Gastroesophageal sphincter (tissue), 4 donors: Measurements from ENCODE around the gene C20orf141. TPM values are rescaled to one million over a fixed set of nuclear protein-coding genes. Genes with fewer than 3 reads are reported as not detected.

Experiments used
- ATAC-seq: fragments of 150-250 bp; one replicate; pipeline ENCODE4 v1.9.1; 2016; ENCODE audit warnings: mild to moderate bottlenecking, moderate library complexity
- H3K27ac ChIP-seq, 4 donors: fragments of 200-600 bp; sonication (generic) in 3 of 4; 1 replicate in 3 of 4; 2 replicates in 1 of 4; pipeline ENCODE4 v1.5.1; 2016 to 2019
- H3K27me3 ChIP-seq: fragments of 200-600 bp; sonication (generic); one replicate; pipeline ENCODE4 v1.5.1; 2019
- H3K36me3 ChIP-seq, 2 donors: fragments of 200-600 bp; sonication (generic); one replicate each; pipeline ENCODE4 v1.5.1; 2019; ENCODE audit warnings: control low read depth in 1 of 2
- H3K4me1 ChIP-seq, 3 donors: fragments of 200-600 bp; sonication (generic); 1 replicate in 2 of 3; 2 replicates in 1 of 3; pipeline ENCODE4 v1.5.1; 2016 to 2019; ENCODE audit warnings: control low read depth in 2 of 3
- H3K4me3 ChIP-seq, 2 donors: fragments of 200-600 bp; sonication (generic); one replicate each; pipeline ENCODE4 v1.5.1; 2019; ENCODE audit warnings: mild to moderate bottlenecking in 1 of 2, moderate library complexity in 1 of 2
- H3K9me3 ChIP-seq, 3 donors: fragments of 200-600 bp; sonication (generic); one replicate each; pipeline ENCODE4 v1.5.1; 2017 to 2019; ENCODE audit warnings: control low read depth in 2 of 3
- CTCF ChIP-seq, 4 experiments: fragments of 200-600 bp in 2 of 4; fragments of 450-650 bp in 2 of 4; sonication (generic) in 1 of 4; IDR thresholded peaks; one replicate each; pipeline ENCODE4 v1.5.1; 2017 to 2019; ENCODE audit warnings: antibody characterized with exemption in 4 of 4, mild to moderate bottlenecking in 2 of 4, moderate library complexity in 2 of 4
- EP300 ChIP-seq: sonication (generic); formaldehyde crosslinking; IDR thresholded peaks from one replicate; pipeline ENCODE4 v1.6.1; 2017; ENCODE audit warnings: antibody characterized with exemption, mild to moderate bottlenecking
- POLR2A ChIP-seq, 2 donors: fragments of 450-650 bp; IDR thresholded peaks; one replicate each; pipeline ENCODE4 v1.6.1; 2017; ENCODE audit warnings: antibody characterized with exemption in 2 of 2, mild to moderate bottlenecking in 2 of 2, moderate library complexity in 1 of 2
- POLR2AphosphoS5 ChIP-seq: sonication (generic); formaldehyde crosslinking; IDR thresholded peaks from one replicate; pipeline ENCODE4 v1.6.1; 2017; ENCODE audit warnings: antibody characterized with exemption
- WGBS, 2 donors: methylation state at CpG; one replicate each; pipeline ENCODE4 v1.1.5; 2018; ENCODE audit warnings: low coverage in 1 of 2; 5-methylcytosine and 5-hydroxymethylcytosine counted together
- total RNA-seq, 4 donors: library from RNA; depleted of rRNA; stranded (reverse); fragments of >200 nt; gene quantifications; one replicate each; pipeline ENCODE4 v1.1.0, GENCODE V29; 2016

C20orf141 gene
- total RNA-seq, 4 donors from 2014 or later, result not detected

- peaks cover 0 to 11% (median 0%) of the 10 kb centered on the region in 3 donors for H3K9me3 ChIP-seq
- 86% methylated on average over 2 of the region's 20 CpGs; no CpG with 5 or more reads in 1 of the 2 donors for WGBS, 2 donors
- H3K27ac ChIP-seq, result no peak overlapping the region
- H3K36me3 ChIP-seq, result no peaks in the 10 kb centered on the region
- no peak for ATAC-seq
- no peak overlapping the region for H3K4me3 ChIP-seq
- TF ChIP-seq EP300 (no peak), CTCF (IDR thresholded peaks at IDR 0.05) (no peak), POLR2AphosphoS5 (no peak), POLR2A (IDR thresholded peaks at IDR 0.05) (no peak)
- peaks cover 78% of the 10 kb centered on the region for H3K27me3 ChIP-seq
- H3K4me1 ChIP-seq, result peaks cover 0 to 15% (median 0%) of the 10 kb centered on the region in 3 donors
These were observed 2.0 kb downstream of the C20orf141 start for GRCh38 chr20:2816583-2817340.

GRCh38 chr20:2817341-2817726 lies 2.5 kb downstream of the C20orf141 start:
- TF ChIP-seq POLR2AphosphoS5 (no peak), POLR2A (IDR thresholded peaks at IDR 0.05) (no peak), EP300 (no peak), CTCF (IDR thresholded peaks at IDR 0.05) (no peak)
- no peaks in the 10 kb centered on the region for H3K36me3 ChIP-seq
- no peak overlapping the region for H3K4me3 ChIP-seq
- peaks cover 0 to 5% (median 0%) of the 10 kb centered on the region in 3 donors for H3K9me3 ChIP-seq
- H3K27ac ChIP-seq, result no peak overlapping the region
- WGBS, 2 donors, result 76 to 83% methylated on average over 2 of the region's 2 CpGs
- peaks cover 0 to 15% (median 0%) of the 10 kb centered on the region in 3 donors for H3K4me1 ChIP-seq
- no peak for ATAC-seq
- peaks cover 78% of the 10 kb centered on the region for H3K27me3 ChIP-seq

GRCh38 chr20:2817891-2818595 lies 3.3 kb downstream of the C20orf141 start:
- WGBS, 2 donors, result 75 to 79% methylated on average over 5 to 7 of the region's 7 CpGs
- Histone ChIP-seq H3K27me3 (peaks cover 72% of the 10 kb centered on the region), H3K27ac (no peak overlapping the region), H3K4me3 (no peak overlapping the region), H3K4me1 (peaks cover 0 to 15% (median 0%) of the 10 kb centered on the region in 3 donors), H3K36me3 (no peaks in the 10 kb centered on the region), H3K9me3 (no peaks in the 10 kb centered on the region)
- ATAC-seq, result no peak
- TF ChIP-seq POLR2AphosphoS5, result no peak
- no peak for TF ChIP-seq POLR2A (IDR thresholded peaks at IDR 0.05)
- no peak for TF ChIP-seq EP300
- TF ChIP-seq CTCF (IDR thresholded peaks at IDR 0.05), result no peak

- no peaks in the 10 kb centered on the region for H3K36me3 ChIP-seq
- no peak for ATAC-seq
- H3K4me3 ChIP-seq, result no peak overlapping the region
These were observed 5.5 kb downstream of the C20orf141 start for GRCh38 chr20:2820084-2820895.

More at GRCh38 chr20:2820084-2820895, 5.5 kb downstream of the C20orf141 start:
- WGBS, 2 donors, result 22 to 25% methylated on average over 17 to 18 of the region's 32 CpGs
- TF ChIP-seq POLR2A (IDR thresholded peaks at IDR 0.05) (no peak), POLR2AphosphoS5 (no peak), CTCF (IDR thresholded peaks at IDR 0.05) (no peak), EP300 (no peak)
- H3K9me3 ChIP-seq, result no peaks in the 10 kb centered on the region
- H3K27ac ChIP-seq, result no peak overlapping the region
- H3K27me3 ChIP-seq, result peaks cover 61% of the 10 kb centered on the region
- peaks cover 0 to 15% (median 0%) of the 10 kb centered on the region in 3 donors for H3K4me1 ChIP-seq
